Measurements from ENCODE around the gene TRERF1. TPM values are rescaled to one million over a fixed set of nuclear protein-coding genes. Genes with fewer than 3 reads are reported as not detected.
"Not testable (repeated sequence)": the region's sequence is repeated elsewhere in the genome, so short reads cannot be mapped to it uniquely, and the experiment has no call there.

Gene TRERF1
- total RNA-seq, 4 donors from 2014 or later: 14.7 to 22.0 (median 19.0) TPM

GRCh38 chr6:42326248-42326647 is 125.5 kb downstream of the TRERF1 start:
- Histone ChIP-seq H3K27me3 (no peaks in the 10 kb centered on the region), H3K9me3 (no peaks in the 10 kb centered on the region), H3K4me3 (no peak overlapping the region), H3K36me3 (no peaks in the 10 kb centered on the region), H3K27ac (peak overlapping the region; percentile 31), H3K4me1 (peaks cover 17% of the 10 kb centered on the region)
- 27% methylated on average over 2 of the region's 2 CpGs for WGBS
- TF ChIP-seq EP300 (IDR thresholded peaks at IDR 0.05) (no peak), POLR2A (IDR thresholded peaks at IDR 0.05) (no peak), CTCF (IDR thresholded peaks at IDR 0.05) (no peak), POLR2AphosphoS5 (IDR thresholded peaks at IDR 0.05) (no peak)
- DNase-seq (ENCODE audit: low spot score in 2 of 2): no peak

- H3K9me3 ChIP-seq; H3K27me3 ChIP-seq; H3K36me3 ChIP-seq; H3K4me3 ChIP-seq; DNase-seq (ENCODE audit: low spot score in 2 of 2); H3K27ac ChIP-seq: not testable (repeated sequence)
- peaks cover 17% of the 10 kb centered on the region for H3K4me1 ChIP-seq
- 91% methylated on average over 5 of the region's 5 CpGs for WGBS
Observed at GRCh38 chr6:42324656-42325324, 126.9 kb downstream of the TRERF1 start.

DNA sequence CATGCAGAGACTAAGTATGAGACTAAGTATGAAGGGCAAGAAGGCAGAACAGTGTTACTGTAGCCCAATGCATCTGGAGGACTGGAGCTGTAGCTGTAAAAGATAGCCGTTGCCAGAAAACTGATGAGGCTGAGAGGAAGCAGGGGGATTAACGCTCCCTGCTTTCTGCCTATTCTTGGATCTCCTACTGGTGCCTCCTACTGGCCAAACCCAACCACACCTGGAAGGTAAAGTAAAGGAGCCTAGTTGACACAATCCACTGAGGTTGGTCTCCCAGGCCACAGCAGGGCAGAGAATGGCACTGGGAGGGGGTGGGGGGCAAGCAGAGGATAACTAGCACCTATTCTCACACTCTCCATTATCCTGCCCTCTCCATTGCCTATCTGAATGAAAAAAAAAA is 129.1 kb downstream of the TRERF1 start:
- Histone ChIP-seq H3K4me3 (no peak overlapping the region), H3K27ac (no peak overlapping the region), H3K4me1 (peaks cover 17% of the 10 kb centered on the region), H3K9me3 (no peaks in the 10 kb centered on the region), H3K27me3 (no peaks in the 10 kb centered on the region), H3K36me3 (no peaks in the 10 kb centered on the region)
- 86% methylated on average over 2 of the region's 2 CpGs for WGBS
- TF ChIP-seq EP300 (IDR thresholded peaks at IDR 0.05) (no peak), POLR2A (IDR thresholded peaks at IDR 0.05) (no peak)
- DNase-seq (ENCODE audit: low spot score in 2 of 2): no peak

DNA sequence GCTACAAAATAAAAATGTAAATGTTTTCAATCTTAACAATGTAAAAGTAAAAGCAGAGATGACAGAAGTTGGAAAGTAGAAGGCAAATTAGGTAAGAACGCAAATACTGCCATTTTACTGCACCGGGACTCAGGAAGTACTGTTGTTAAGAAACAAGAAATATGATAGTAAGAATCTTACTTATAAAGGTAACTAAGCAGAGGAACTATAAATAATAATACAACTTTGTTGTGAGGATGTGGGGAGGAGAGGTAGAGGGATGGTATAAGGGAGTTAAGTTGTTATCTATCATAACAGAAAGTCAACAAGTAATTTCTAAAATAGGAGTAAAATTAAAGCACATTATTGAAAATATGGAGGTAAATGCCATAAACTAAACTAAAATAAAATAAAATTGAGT is 129.8 kb downstream of the TRERF1 start:
- no peaks in the 10 kb centered on the region for H3K9me3 ChIP-seq
- peaks cover 13% of the 10 kb centered on the region for H3K4me1 ChIP-seq
- no peak overlapping the region for H3K27ac ChIP-seq
- TF ChIP-seq POLR2AphosphoS5 (IDR thresholded peaks at IDR 0.05): no peak
- H3K27me3 ChIP-seq: no peaks in the 10 kb centered on the region
- WGBS: 88% methylated on average over 2 of the region's 2 CpGs
- DNase-seq (ENCODE audit: low spot score in 2 of 2): no peak
- H3K4me3 ChIP-seq: no peak overlapping the region
- H3K36me3 ChIP-seq: no peaks in the 10 kb centered on the region

GRCh38 chr6:42320762-42321161 is 131.0 kb downstream of the TRERF1 start:
- Histone ChIP-seq H3K36me3 (no peaks in the 10 kb centered on the region), H3K9me3 (no peaks in the 10 kb centered on the region), H3K27ac (no peak overlapping the region), H3K4me1 (peaks cover 1% of the 10 kb centered on the region), H3K27me3 (no peaks in the 10 kb centered on the region), H3K4me3 (no peak overlapping the region)
- DNase-seq (ENCODE audit: low spot score in 2 of 2): no peak
- TF ChIP-seq EP300 (IDR thresholded peaks at IDR 0.05) (no peak), POLR2AphosphoS5 (IDR thresholded peaks at IDR 0.05) (no peak)
- 91% methylated on average over 5 of the region's 5 CpGs for WGBS

DNA sequence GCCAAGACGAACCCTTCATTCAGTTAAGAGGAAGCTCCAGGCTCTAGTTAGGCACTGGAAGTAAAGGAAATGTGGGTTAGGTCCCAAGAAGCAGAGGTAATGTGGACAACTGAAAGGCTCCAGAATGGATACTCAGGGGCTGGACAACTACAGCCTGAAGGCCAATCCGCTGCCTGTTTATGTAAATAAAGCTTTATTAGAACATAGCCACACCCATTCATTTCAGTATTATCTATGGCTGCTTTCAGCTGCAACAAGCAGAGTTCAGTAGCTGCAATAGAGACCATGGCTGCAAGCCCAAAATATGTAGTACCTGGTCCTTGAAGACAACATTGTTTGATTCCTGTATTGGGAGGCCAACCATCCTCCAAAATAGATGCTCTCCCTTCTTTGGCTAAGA is 133.2 kb downstream of the TRERF1 start:
- H3K4me3 ChIP-seq: no peak overlapping the region
- H3K9me3 ChIP-seq: no peaks in the 10 kb centered on the region
- DNase-seq (ENCODE audit: low spot score in 2 of 2): no peak
- no peak overlapping the region for H3K27ac ChIP-seq
- peaks cover 12% of the 10 kb centered on the region for H3K4me1 ChIP-seq
- H3K27me3 ChIP-seq: no peaks in the 10 kb centered on the region
- 95% methylated on average over 2 of the region's 2 CpGs for WGBS
- H3K36me3 ChIP-seq: no peaks in the 10 kb centered on the region
- TF ChIP-seq POLR2A (IDR thresholded peaks at IDR 0.05): no peak
- no peak for TF ChIP-seq CTCF (IDR thresholded peaks at IDR 0.05)
- TF ChIP-seq EP300 (IDR thresholded peaks at IDR 0.05): no peak
- TF ChIP-seq POLR2AphosphoS5 (IDR thresholded peaks at IDR 0.05): no peak

DNA sequence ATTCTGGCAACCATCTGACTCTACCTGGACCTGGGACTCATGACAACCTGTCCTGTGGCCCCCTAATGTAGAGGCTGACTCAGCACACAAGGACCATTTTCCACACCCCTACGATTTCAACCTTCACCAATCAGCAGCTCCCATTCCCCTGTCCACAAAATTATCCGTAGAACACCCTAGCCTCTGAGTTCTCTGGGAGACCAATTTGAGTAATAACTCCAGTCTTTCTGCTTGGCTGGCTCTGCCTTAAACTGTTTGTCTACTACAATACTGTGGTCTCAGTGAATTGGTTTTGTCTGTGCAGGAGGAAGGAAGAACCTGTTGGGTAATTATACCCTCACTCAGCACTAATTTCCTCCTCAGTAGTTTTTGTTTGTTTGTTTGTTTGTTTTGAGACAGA is 134.7 kb downstream of the TRERF1 start:
- 81% methylated on average over 2 of the region's 2 CpGs for WGBS
- H3K9me3 ChIP-seq: no peaks in the 10 kb centered on the region
- no peak for DNase-seq (ENCODE audit: low spot score in 2 of 2)
- no peaks in the 10 kb centered on the region for H3K27me3 ChIP-seq
- no peak for TF ChIP-seq POLR2A (IDR thresholded peaks at IDR 0.05)
- TF ChIP-seq EP300 (IDR thresholded peaks at IDR 0.05): no peak
- TF ChIP-seq POLR2AphosphoS5 (IDR thresholded peaks at IDR 0.05): no peak
- TF ChIP-seq CTCF (IDR thresholded peaks at IDR 0.05): no peak
- peaks cover 15% of the 10 kb centered on the region for H3K4me1 ChIP-seq
- H3K27ac ChIP-seq: no peak overlapping the region
- H3K36me3 ChIP-seq: no peaks in the 10 kb centered on the region
- no peak overlapping the region for H3K4me3 ChIP-seq

Measured in suprapubic skin (tissue), 4 donors.